ENCODE data around the gene TEX264. TPM values are rescaled to one million over a fixed set of nuclear protein-coding genes. Genes with fewer than 3 reads are reported as not detected.

TEX264 gene
- total RNA-seq, 1 donor from 2014 or later: 0.54 TPM

- peaks cover 2% of the 10 kb centered on the region for H3K27me3 Mint-ChIP-seq (ENCODE audit: insufficient read depth, low read depth)
- Histone ChIP-seq H3K79me2 (ENCODE audit: low read depth) (no peaks in the 10 kb centered on the region), H3K36me3 (no peaks in the 10 kb centered on the region), H3K9ac (no peak overlapping the region), H3K4me3 (no peak overlapping the region), H3K27me3 (no peaks in the 10 kb centered on the region), H4K20me1 (ENCODE audit: low read depth) (no peaks in the 10 kb centered on the region), H3K4me2 (no peak overlapping the region), H3K27ac (no peak overlapping the region), H2AFZ (replicated peaks) (no peak overlapping the region), H3K9me3 (ENCODE audit: low read depth) (peaks cover 8% of the 10 kb centered on the region), H3K4me1 (no peaks in the 10 kb centered on the region), H3F3A (ENCODE audit: low read depth) (no peaks in the 10 kb centered on the region)
- H3K9me3 Mint-ChIP-seq: peaks cover 6% of the 10 kb centered on the region
- DNase-seq (ENCODE audit: low spot score): no peak
- H3K4me1 Mint-ChIP-seq: no peaks in the 10 kb centered on the region
- H3K4me3 Mint-ChIP-seq: no peak overlapping the region
- no peak overlapping the region for H3K27ac Mint-ChIP-seq
- TF ChIP-seq EZH2 (IDR thresholded peaks at IDR 0.05) (no peak), EZH2phosphoT487 (IDR thresholded peaks at IDR 0.05) (no peak)
- TF ChIP-seq, protein P1, sequence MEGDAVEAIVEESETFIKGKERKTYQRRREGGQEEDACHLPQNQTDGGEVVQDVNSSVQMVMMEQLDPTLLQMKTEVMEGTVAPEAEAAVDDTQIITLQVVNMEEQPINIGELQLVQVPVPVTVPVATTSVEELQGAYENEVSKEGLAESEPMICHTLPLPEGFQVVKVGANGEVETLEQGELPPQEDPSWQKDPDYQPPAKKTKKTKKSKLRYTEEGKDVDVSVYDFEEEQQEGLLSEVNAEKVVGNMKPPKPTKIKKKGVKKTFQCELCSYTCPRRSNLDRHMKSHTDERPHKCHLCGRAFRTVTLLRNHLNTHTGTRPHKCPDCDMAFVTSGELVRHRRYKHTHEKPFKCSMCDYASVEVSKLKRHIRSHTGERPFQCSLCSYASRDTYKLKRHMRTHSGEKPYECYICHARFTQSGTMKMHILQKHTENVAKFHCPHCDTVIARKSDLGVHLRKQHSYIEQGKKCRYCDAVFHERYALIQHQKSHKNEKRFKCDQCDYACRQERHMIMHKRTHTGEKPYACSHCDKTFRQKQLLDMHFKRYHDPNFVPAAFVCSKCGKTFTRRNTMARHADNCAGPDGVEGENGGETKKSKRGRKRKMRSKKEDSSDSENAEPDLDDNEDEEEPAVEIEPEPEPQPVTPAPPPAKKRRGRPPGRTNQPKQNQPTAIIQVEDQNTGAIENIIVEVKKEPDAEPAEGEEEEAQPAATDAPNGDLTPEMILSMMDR (IDR thresholded peaks at IDR 0.05): no peak
- H3K36me3 Mint-ChIP-seq: no peaks in the 10 kb centered on the region
Measured at GRCh38 chr3:51747840-51748239, 76.8 kb downstream of the TEX264 start.

- Mint-ChIP-seq H3K27ac (no peak overlapping the region), H3K36me3 (no peaks in the 10 kb centered on the region), H3K9me3 (peaks cover 6% of the 10 kb centered on the region), H3K4me3 (no peak overlapping the region), H3K27me3 (ENCODE audit: insufficient read depth, low read depth) (peaks cover 2% of the 10 kb centered on the region), H3K4me1 (no peaks in the 10 kb centered on the region)
- Histone ChIP-seq H3K9ac (no peak overlapping the region), H4K20me1 (ENCODE audit: low read depth) (no peaks in the 10 kb centered on the region), H3K79me2 (ENCODE audit: low read depth) (no peaks in the 10 kb centered on the region), H3K4me2 (no peak overlapping the region), H3F3A (ENCODE audit: low read depth) (no peaks in the 10 kb centered on the region), H3K36me3 (no peaks in the 10 kb centered on the region), H3K4me3 (no peak overlapping the region), H3K27me3 (no peaks in the 10 kb centered on the region), H3K4me1 (no peaks in the 10 kb centered on the region), H3K9me3 (ENCODE audit: low read depth) (peaks cover 8% of the 10 kb centered on the region), H2AFZ (replicated peaks) (no peak overlapping the region), H3K27ac (no peak overlapping the region)
- TF ChIP-seq, protein P1 (IDR thresholded peaks at IDR 0.05): no peak
- DNase-seq (ENCODE audit: low spot score): no peak
Measured at GRCh38 chr3:51748327-51748726, 77.3 kb downstream of the TEX264 start.

DNA sequence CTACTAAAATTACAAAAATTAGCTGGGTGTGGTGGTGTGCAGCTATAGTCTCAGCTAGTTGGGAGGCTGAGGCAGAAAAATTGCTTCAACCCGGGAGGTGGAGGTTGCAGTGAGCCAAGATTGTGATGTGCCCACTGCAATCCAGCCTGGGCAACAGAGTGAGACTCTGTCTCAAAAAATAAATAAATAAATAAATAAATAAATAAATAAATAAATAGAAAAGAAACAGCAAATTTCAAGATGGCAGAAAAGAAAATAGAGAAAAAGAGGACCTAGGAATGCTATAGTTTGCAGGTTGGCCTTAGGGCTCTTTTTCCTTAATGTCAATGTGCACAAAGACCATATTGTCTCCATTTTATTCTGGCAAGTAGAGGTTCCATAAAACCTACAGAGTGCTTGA, 79.8 kb downstream of the TEX264 start:
- TF ChIP-seq, protein P1 (IDR thresholded peaks at IDR 0.05): no peak
- TF ChIP-seq EZH2phosphoT487 (IDR thresholded peaks at IDR 0.05) (no peak), EZH2 (IDR thresholded peaks at IDR 0.05) (no peak)

More for the DNA sequence above, 79.8 kb downstream of the TEX264 start:
- no peaks in the 10 kb centered on the region for H3F3A ChIP-seq (ENCODE audit: low read depth)
- H4K20me1 ChIP-seq (ENCODE audit: low read depth): no peaks in the 10 kb centered on the region
- H3K36me3 ChIP-seq: no peaks in the 10 kb centered on the region
- no peak overlapping the region for H3K27ac ChIP-seq
- H3K27me3 Mint-ChIP-seq (ENCODE audit: insufficient read depth, low read depth): peaks cover 5% of the 10 kb centered on the region
- H3K4me2 ChIP-seq: no peak overlapping the region
- no peaks in the 10 kb centered on the region for H3K79me2 ChIP-seq (ENCODE audit: low read depth)
- no peaks in the 10 kb centered on the region for H3K4me1 ChIP-seq
- no peaks in the 10 kb centered on the region for H3K4me1 Mint-ChIP-seq
- no peak overlapping the region for H2AFZ ChIP-seq (replicated peaks)
- H3K9me3 Mint-ChIP-seq: peaks cover 12% of the 10 kb centered on the region
- H3K9ac ChIP-seq: no peak overlapping the region
- H3K27ac Mint-ChIP-seq: no peak overlapping the region
- H3K4me3 ChIP-seq: no peak overlapping the region
- no peak overlapping the region for H3K4me3 Mint-ChIP-seq
- no peak for DNase-seq (ENCODE audit: low spot score)
- H3K27me3 ChIP-seq: no peaks in the 10 kb centered on the region
- peaks cover 8% of the 10 kb centered on the region for H3K9me3 ChIP-seq (ENCODE audit: low read depth)
- no peaks in the 10 kb centered on the region for H3K36me3 Mint-ChIP-seq

Measured in neural progenitor cell (in vitro differentiated cells).